ENCODE results near the gene SEC63. TPM values are rescaled to one million over a fixed set of nuclear protein-coding genes. Genes with fewer than 3 reads are reported as not detected.
"Not testable (repeated sequence)": the region's sequence is repeated elsewhere in the genome, so short reads cannot be mapped to it uniquely, and the experiment has no call there.

Gene SEC63
- total RNA-seq, 1 donor from 2014 or later, result 52.9 TPM

- ATAC-seq (no peak), DNase-seq (ENCODE audit: missing footprints) (no peak)
- intact Hi-C loops (cut with DNase I), result no loop called here
These were observed 87.0 kb downstream of the SEC63 start for GRCh38 chr6:107871016-107871415.

DNA sequence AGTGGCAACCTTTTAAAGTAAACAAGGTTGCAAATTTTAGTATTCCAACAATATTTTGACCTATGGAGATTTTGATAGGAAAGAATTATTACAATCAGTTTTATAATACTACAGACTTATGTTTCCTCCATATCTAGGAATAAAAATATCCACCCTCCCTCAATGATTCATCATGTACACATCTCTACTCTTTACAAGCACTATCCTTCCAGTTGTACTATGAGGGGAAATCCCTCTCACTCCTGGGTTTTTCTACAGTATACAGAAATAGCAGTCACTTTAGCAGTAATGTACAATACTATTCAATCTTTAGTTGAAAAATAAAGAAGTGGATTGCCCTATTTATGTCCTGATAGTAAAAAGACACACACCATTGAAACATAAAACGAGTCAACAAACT is 87.6 kb downstream of the SEC63 start:
- ATAC-seq, result no peak

DNA sequence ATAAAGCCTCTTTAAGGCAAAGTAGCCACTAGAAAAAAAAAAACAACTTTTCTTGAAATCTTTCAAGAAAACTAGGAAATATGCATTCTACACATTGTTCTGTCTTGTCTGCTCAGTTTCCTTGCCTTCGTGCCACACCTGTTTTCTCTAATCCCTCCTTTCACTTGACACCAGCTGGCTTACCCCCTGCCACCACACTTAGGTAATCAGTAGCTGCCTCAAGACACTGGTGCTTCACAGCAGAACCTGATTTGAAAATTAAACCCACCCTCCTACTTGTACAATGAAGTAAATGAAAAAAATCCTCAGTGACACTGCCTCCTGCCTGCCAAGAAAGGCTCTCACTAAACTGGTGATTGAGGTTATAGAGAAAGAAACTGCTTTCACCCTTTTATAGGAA is 88.1 kb downstream of the SEC63 start:
- intact Hi-C loops (cut with DNase I), result no loop called here
- ATAC-seq, result no peak
- no peak for DNase-seq (ENCODE audit: missing footprints)

More for the DNA sequence above, 87.6 kb downstream of the SEC63 start:
- no peak for DNase-seq (ENCODE audit: missing footprints)
- intact Hi-C loops (cut with DNase I), result no loop called here

DNA sequence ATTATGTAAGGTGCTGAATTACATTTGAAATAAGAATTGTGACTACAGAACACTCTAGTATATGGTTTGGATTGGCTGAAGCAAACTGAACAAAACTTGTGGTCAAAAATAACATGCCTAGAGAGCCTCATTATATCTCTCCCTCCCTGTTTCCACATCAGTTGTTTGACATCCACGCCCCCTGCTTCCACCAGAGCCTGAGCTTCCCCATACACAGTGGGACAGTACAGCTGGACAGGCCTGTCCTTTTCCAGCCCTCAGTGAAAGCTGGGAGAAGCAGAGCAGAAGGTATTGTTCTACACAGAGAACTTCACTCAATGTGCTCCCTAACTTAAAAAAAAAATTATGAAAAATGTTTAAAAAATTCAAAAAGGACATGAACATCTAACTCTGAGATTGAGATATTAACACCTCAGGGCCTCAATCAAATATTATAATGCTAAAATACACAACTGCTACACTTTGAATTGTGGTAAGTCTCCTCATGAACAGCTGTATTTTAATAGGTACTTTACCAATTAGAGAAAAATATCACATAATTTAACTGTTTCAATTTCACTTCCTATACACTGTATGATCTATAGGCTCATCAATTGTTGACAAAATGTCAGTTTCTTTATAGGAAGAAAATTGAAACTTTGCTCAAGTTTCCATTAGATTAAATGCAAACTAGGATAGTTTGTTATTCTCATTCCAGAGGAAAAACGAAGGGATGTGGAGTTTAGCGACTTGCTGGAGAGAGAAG is 89.0 kb downstream of the SEC63 start:
- intact Hi-C loops (cut with DNase I), result no loop called here
- ATAC-seq, result no peak
- no peak for DNase-seq (ENCODE audit: missing footprints)

DNA sequence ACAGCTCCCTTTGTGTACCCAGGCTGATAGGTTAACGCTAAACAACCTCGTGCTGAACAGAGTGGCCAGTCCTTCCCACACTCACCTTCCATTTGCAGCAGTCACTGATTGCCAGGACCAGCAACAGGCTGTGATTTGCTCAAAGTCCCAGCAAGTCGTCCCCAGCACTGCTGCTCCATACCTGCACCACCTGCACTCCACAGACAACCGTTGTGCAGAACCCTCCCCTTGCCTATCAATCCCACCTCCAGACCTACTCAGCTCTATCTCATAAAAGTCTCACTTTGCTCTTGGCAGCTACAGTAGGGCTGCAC is 90.7 kb downstream of the SEC63 start:
- DNase-seq (ENCODE audit: missing footprints) (no peak), ATAC-seq (peak; percentile 23)
- intact Hi-C loops (cut with DNase I), result no loop called here

GRCh38 chr6:107866606-107867301 is 91.3 kb downstream of the SEC63 start:
- no peak for DNase-seq (ENCODE audit: missing footprints)
- ATAC-seq, result no peak
- intact Hi-C loops (cut with DNase I), result no loop called here

DNA sequence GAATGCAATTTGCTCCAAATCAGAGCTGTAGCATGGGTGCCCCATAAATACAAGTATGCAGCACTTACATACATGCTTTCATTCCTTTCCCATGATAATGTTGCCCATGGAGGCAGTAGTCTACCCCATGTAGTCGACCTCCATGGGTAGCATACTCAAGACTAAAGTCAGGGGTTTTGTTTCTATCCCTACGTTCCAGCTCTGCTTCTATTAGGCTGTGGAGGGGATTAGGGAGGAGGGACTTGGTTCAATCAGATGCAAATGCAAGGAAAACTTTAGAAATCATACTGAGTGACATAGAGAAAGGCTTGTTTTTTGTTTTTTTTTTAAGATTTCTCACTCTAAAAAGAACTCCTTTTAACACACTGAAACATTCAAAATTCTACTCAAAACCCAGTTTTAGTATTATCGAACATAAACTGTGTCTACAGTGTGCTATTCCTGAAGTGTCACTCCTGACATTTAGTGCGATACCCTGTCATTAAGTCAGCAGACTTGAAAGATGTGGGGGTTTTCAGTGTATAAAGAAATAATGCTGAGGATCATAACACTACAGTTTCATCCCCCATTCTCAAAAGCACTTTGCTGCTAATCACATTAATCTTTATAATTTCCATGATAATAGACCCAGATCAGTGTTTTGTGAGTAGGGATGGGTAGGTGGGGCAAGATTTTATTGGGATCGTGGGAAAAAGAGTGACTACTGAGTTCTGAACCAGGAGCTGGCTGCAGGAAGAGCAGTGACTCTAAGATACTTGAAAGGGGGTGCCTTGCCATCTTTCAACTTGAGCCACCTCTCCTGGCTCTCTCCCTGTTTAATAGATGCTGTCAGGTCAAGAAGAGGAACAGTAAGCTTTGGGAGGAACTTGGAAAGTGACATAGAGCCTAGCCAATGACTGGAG is 93.5 kb downstream of the SEC63 start:
- intact Hi-C loops (cut with DNase I), result no loop called here
- ATAC-seq (no peak), DNase-seq (ENCODE audit: missing footprints) (no peak)

DNA sequence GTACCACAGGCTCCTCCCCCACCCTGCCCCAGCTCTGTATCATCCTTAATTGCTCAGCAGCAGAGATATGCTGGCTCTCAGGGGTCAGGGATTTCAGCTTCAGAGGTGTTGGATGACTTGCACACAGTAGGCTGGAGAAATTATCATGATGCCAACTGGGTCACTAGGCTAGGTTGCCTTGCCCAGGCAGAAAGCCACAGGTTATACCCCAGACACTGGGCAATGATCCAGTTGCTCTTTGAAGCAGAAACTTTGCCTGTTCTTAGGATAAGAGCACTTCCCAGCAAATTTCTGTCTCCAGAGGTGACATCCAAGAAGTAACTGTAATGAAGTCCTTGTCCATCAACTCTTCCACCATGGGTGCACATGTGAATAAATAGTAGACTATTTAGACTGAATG is 95.6 kb downstream of the SEC63 start:
- DNase-seq (ENCODE audit: missing footprints), result no peak
- ATAC-seq, result no peak
- intact Hi-C loops (cut with DNase I), result no loop called here

- intact Hi-C loops (cut with DNase I); DNase-seq (ENCODE audit: missing footprints); ATAC-seq: not testable (repeated sequence)
These were observed 97.0 kb downstream of the SEC63 start for GRCh38 chr6:107860963-107861362.

GRCh38 chr6:107860144-107860543 is 97.9 kb downstream of the SEC63 start:
- ATAC-seq; DNase-seq (ENCODE audit: missing footprints); intact Hi-C loops (cut with DNase I): not testable (repeated sequence)

- DNase-seq (ENCODE audit: missing footprints), result no peak
- no peak for ATAC-seq
- intact Hi-C loops (cut with DNase I), result no loop called here
These were observed 104.8 kb downstream of the SEC63 start for GRCh38 chr6:107853230-107853629.

GRCh38 chr6:107849325-107849724 is 108.7 kb downstream of the SEC63 start:
- intact Hi-C loops (cut with DNase I), result loop anchor here (10.0 kb wide), 1 partner anchor 525 kb away; no protein-coding TSS in a partner anchor
- no peak for ATAC-seq
- no peak for DNase-seq (ENCODE audit: missing footprints)

GRCh38 chr6:107847844-107848802 is 109.9 kb downstream of the SEC63 start:
- intact Hi-C loops (cut with DNase I), result loop anchor here (1.0 to 10.0 kb wide), 2 partner anchors 173 to 523 kb away; no protein-coding TSS in a partner anchor
- DNase-seq (ENCODE audit: missing footprints) (peak; percentile 93), ATAC-seq (peak; percentile 94)

DNA sequence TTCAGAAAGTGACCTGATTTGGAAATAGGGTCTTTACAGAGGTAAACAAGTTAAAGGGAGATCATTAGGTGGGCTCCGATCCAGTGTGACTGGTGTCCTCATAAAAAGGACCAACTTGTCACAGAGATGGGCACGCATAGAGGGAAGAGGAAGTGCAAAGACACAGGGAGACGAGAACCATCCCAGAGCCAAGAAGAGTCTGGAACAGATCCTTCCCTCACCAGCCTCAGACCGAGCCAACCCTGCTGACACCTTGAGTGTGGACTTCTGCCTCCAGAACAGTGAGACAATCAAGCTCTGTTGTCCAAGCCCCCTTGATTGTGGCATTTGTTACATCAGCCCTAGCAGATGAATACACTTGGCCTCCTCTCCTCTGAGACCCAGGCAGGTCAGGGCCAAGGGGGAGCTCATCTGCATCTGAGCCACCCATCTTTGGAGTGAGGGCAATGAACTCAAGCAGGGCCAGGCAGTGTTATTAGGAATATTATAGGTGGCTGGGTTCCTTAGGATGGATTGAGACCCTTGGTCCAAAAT is 111.7 kb downstream of the SEC63 start:
- DNase-seq (ENCODE audit: missing footprints) (no peak), ATAC-seq (no peak)
- intact Hi-C loops (cut with DNase I), result loop anchor here (10.0 kb wide), 1 partner anchor 522 kb away; no protein-coding TSS in a partner anchor

DNA sequence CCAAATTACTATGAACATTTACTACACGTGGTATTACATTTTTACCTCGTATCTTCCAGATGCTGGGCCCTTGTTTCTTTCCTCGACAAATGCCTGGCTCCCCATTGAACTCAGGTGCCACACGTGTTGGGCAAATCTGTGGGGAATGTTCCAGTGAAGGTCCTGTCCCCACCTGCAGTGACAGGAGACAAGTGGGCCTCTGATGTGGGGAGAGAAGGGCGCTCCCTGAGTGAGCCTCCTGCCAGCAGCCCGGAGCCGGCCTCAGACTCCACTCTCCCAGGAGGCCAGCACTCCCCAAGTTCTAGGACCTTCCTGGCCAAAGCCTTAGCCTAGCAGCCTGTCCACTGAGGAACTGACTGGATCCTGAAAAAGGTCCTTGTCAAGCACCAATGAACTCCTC is 112.2 kb downstream of the SEC63 start:
- DNase-seq (ENCODE audit: missing footprints), result no peak
- intact Hi-C loops (cut with DNase I), result loop anchor here (10.0 kb wide), 1 partner anchor 521 kb away; no protein-coding TSS in a partner anchor
- no peak for ATAC-seq

DNA sequence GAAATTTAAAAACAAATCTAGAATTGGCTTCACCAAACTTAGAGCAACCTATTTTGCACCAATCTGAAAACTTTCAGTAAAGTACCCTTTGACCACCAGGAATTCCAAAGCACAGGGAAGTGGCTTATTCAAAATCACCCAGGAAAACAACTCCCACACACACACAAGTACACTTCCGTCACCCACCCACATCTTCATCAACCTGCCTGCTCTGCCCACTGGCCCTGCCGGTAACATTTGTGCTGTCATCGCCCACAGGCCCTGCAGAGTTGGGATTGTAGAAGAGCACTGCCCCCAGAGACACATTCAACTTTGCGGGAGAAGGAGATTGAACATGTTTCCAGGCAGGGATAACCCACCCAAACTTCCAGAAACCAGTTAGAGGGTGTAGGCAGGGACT is 114.6 kb downstream of the SEC63 start:
- ATAC-seq (no peak), DNase-seq (ENCODE audit: missing footprints) (no peak)
- intact Hi-C loops (cut with DNase I), result loop anchor here (10.0 kb wide), 1 partner anchor 519 kb away; no protein-coding TSS in a partner anchor

DNA sequence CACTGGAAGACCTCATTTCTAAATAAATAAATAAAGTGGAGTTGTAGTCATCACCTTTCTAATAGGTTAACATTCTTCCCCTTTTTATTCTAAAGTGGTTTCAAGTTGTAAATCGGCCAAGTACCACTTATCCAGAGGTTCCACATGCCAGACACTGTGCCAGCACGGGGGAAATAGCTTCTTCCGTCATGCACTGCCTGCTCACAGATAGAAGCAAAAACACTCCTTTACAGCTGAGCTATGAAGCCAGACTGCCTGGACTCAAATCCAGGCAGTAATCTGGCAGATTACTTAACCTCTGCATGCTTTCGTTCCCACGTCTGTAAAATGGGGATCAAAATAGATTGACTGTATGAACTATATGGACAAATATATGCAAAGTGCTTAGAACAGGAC is 116.7 kb downstream of the SEC63 start:
- DNase-seq (ENCODE audit: missing footprints) (no peak), ATAC-seq (no peak)
- intact Hi-C loops (cut with DNase I), result loop anchor here (10.0 kb wide), 1 partner anchor 516 kb away; no protein-coding TSS in a partner anchor
